ENCODE results near the gene OR51B2.

OR51B2 gene

GRCh38 chr11:5281596-5281995, 42.5 kb downstream of the OR51B2 start:
- no peak for DNase-seq

GRCh38 chr11:5280582-5281102, 43.5 kb downstream of the OR51B2 start:
- DNase-seq = peak; percentile 94

GRCh38 chr11:5279471-5280090, 44.5 kb downstream of the OR51B2 start:
- no peak for DNase-seq

- no peak for DNase-seq
Measured at GRCh38 chr11:5277807-5278382, 46.2 kb downstream of the OR51B2 start.

GRCh38 chr11:5276697-5277096, 47.4 kb downstream of the OR51B2 start:
- DNase-seq = no peak

- no peak for DNase-seq
Measured at GRCh38 chr11:5275369-5276110, 48.6 kb downstream of the OR51B2 start.

- DNase-seq = no peak
Measured at GRCh38 chr11:5274395-5274794, 49.7 kb downstream of the OR51B2 start.
